Measurements from ENCODE around the gene IQSEC3.

DNA sequence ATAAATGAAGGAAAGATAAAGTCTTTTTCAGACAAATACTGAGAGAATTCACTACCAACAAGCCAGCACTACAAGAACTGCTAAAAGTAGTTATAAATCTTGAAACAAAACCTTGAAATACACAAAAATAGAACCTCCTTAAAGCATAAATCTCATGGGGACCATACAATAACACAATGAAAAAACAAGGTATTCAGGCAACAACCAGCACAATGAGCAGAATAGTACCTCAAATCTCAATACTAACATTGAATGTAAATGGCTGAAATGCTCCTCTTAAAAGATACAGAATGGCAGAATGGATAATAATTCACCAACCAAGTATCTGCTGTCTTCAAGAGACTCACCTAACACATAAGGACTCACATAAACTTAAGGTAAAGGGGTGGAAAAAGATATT is 7.7 kb upstream of the IQSEC3 start:
- TF ChIP-seq, protein P1, sequence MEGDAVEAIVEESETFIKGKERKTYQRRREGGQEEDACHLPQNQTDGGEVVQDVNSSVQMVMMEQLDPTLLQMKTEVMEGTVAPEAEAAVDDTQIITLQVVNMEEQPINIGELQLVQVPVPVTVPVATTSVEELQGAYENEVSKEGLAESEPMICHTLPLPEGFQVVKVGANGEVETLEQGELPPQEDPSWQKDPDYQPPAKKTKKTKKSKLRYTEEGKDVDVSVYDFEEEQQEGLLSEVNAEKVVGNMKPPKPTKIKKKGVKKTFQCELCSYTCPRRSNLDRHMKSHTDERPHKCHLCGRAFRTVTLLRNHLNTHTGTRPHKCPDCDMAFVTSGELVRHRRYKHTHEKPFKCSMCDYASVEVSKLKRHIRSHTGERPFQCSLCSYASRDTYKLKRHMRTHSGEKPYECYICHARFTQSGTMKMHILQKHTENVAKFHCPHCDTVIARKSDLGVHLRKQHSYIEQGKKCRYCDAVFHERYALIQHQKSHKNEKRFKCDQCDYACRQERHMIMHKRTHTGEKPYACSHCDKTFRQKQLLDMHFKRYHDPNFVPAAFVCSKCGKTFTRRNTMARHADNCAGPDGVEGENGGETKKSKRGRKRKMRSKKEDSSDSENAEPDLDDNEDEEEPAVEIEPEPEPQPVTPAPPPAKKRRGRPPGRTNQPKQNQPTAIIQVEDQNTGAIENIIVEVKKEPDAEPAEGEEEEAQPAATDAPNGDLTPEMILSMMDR (conservative IDR thresholded peaks at IDR 0.05; ENCODE audit: low read length), result no peak
- TF ChIP-seq EZH2phosphoT487 (IDR thresholded peaks at IDR 0.05; ENCODE audit: borderline replicate concordance), result no peak

Measured in Loucy (cell line).